Astrocyte of the spinal cord (primary cell): ENCODE results near the gene XRN1.
A peak's percentile ranks its signal among the peaks of the same experiment; 100 is the strongest.
"Not testable (repeated sequence)": the region's sequence is repeated elsewhere in the genome, so short reads cannot be mapped to it uniquely, and the experiment has no call there.

ENCODE experiments used
- DNase-seq: peaks from one replicate; pipeline ENCODE4 v3.0.0; 2011; ENCODE audit warnings: low read depth, low spot score
- H3K4me3 ChIP-seq: 2 replicates; pipeline ENCODE4 v1.5.1; 2011; ENCODE audit warnings: low read depth, mild to moderate bottlenecking, low read length, moderate library complexity
- in situ Hi-C: cut with HindIII; loops from 2 replicates; pipeline ENCODE4 v1.10.0; 2017; ENCODE audit warnings: low sequenced_read_pairs
- TF ChIP-seq, protein P1 (sequence below): IDR thresholded peaks from 2 replicates; pipeline ENCODE4 v1.5.1; 2012; ENCODE audit warnings: low read depth, mild to moderate bottlenecking, low read length, inconsistent platforms

XRN1 gene

GRCh38 chr3:142450881-142451280 is 3.0 kb upstream of the XRN1 start:
- no peak for DNase-seq
- no peak overlapping the region for H3K4me3 ChIP-seq
- TF ChIP-seq, protein P1, sequence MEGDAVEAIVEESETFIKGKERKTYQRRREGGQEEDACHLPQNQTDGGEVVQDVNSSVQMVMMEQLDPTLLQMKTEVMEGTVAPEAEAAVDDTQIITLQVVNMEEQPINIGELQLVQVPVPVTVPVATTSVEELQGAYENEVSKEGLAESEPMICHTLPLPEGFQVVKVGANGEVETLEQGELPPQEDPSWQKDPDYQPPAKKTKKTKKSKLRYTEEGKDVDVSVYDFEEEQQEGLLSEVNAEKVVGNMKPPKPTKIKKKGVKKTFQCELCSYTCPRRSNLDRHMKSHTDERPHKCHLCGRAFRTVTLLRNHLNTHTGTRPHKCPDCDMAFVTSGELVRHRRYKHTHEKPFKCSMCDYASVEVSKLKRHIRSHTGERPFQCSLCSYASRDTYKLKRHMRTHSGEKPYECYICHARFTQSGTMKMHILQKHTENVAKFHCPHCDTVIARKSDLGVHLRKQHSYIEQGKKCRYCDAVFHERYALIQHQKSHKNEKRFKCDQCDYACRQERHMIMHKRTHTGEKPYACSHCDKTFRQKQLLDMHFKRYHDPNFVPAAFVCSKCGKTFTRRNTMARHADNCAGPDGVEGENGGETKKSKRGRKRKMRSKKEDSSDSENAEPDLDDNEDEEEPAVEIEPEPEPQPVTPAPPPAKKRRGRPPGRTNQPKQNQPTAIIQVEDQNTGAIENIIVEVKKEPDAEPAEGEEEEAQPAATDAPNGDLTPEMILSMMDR, result no peak
- in situ Hi-C loops, result no loop called here

- in situ Hi-C loops, result no loop called here
- DNase-seq, result no peak
- TF ChIP-seq, protein P1, result no peak
- no peak overlapping the region for H3K4me3 ChIP-seq
Observed at GRCh38 chr3:142450189-142450588, 2.4 kb upstream of the XRN1 start.

DNA sequence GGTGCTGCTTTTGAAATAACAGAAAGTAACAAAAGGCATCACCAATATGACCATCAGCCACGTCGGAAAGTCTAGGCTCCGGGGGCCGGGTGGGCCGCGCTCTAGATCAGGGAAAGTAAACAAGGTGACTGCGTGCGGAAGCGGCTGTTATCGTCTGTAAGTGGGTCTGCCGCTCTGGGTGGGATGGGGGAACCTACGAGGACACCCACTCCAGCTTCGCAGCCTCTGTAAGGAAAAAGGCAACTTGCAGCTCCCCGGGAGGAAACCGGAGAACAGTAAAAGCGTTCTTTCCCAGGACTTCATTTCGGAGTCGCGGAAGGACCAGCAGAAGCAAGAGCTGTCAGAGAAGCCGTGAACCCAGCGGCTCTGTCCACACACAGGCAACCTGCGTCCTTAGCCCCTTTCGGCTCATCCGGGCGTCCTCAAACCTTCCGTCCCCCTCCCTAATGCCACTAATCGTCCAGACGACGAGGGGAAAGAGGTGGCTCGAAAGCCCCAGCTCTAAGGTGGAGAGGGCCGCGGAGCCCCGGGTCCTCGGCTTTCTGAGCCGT is 461 bp downstream of the XRN1 start:
- H3K4me3 ChIP-seq, result peak overlapping the region; percentile 100
- in situ Hi-C loops, result no loop called here
- DNase-seq, result peak; percentile 61
- TF ChIP-seq, protein P1, result no peak

DNA sequence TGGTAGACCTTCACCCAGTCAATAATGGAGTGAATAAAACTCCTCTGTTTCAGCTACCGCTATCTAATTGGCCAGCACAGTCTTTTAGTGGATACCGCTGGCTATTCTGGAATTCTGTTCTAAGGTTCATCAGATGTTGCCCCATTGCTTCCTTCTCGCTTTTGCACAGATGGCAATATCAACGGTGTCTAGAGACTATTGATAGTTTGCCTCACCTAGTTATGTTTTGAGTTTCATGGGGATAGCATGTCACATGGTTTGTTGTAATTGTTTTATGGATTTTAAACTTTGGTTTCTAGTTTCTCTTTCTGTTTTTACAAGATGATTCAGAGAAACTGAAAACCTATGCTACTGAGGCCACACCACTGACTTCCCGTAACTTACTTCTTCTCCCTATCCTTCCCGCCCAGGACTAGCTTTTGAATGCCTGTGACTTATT is 2.0 kb downstream of the XRN1 start:
- DNase-seq, result peak; percentile 48
- in situ Hi-C loops, result no loop called here
- TF ChIP-seq, protein P1, result no peak
- H3K4me3 ChIP-seq, result peak overlapping the region; percentile 12

GRCh38 chr3:142444343-142444742 is 3.5 kb downstream of the XRN1 start:
- TF ChIP-seq, protein P1, result no peak
- in situ Hi-C loops, result no loop called here
- no peak for DNase-seq
- H3K4me3 ChIP-seq, result no peak overlapping the region

DNA sequence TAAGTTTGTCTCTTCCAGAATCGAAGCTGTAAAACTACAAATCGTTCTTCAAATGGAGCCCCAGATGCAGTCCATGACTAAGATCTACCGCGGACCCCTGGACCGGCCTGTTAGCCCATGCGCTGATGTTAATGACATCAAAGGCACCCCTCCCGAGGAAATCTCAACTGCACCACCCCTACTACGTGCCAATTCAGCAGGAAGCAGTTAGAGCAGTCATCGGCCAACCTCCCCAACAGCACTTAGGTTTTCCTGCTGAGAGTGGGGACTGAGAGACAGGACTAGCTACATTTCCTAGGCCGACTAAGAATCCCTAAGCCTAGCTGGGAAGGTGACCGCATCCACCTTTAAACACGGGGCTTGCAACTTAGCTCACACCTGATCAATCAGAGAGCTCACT is 4.8 kb downstream of the XRN1 start:
- H3K4me3 ChIP-seq, DNase-seq, in situ Hi-C loops: not testable (repeated sequence)

DNA sequence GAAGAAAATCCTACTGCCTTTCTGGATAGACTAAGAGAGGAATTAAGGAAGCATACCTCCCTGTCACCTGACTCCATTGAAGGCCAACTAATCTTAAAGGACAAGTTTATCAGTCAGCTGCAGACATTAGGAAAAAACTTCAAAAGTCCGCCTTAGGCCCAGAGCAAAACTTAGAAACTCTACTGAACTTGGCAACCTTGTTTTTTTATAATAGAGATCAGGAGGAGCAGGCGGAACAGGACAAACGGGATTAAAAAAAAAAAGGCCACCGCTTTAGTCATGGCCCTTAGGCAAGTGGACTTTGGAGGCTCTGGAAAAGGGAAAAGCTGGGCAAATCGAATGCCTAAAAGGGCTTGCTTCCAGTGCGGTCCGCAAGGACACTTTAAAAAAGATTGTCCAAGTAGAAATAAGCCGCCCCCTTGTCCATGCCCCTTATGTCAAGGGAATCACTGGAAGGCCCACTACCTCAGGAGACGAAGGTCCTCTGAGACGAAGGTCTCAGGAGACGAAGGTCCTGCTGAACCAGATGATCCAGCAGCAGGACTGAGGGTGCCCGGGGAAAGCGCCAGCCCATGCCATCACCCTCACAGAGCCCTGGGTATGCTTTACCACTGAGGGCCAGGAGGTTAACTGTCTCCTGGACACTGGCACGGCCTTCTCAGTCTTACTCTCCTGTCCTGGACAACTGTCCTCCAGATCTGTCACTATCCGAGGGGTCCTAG is 8.2 kb downstream of the XRN1 start:
- H3K4me3 ChIP-seq, DNase-seq, in situ Hi-C loops: not testable (repeated sequence)

GRCh38 chr3:142438096-142438495 is 9.7 kb downstream of the XRN1 start:
- in situ Hi-C loops, DNase-seq, H3K4me3 ChIP-seq: not testable (repeated sequence)
